ENCODE measurements around the gene EPHA6.
"Not testable (repeated sequence)": the region's sequence is repeated elsewhere in the genome, so short reads cannot be mapped to it uniquely, and the experiment has no call there.

Gene EPHA6

GRCh38 chr3:96960661-96961330, 146.4 kb downstream of the EPHA6 start:
- no peak overlapping the region for H3K9ac ChIP-seq (ENCODE audit: low read depth, low read length)
- H3K4me1 ChIP-seq (ENCODE audit: insufficient read depth, low read length): no peaks in the 10 kb centered on the region
- no peaks in the 10 kb centered on the region for H3K9me3 ChIP-seq (ENCODE audit: control insufficient read depth, insufficient read depth, low read length)
- no peaks in the 10 kb centered on the region for H3K36me3 ChIP-seq (ENCODE audit: insufficient read depth, low read length)

DNA sequence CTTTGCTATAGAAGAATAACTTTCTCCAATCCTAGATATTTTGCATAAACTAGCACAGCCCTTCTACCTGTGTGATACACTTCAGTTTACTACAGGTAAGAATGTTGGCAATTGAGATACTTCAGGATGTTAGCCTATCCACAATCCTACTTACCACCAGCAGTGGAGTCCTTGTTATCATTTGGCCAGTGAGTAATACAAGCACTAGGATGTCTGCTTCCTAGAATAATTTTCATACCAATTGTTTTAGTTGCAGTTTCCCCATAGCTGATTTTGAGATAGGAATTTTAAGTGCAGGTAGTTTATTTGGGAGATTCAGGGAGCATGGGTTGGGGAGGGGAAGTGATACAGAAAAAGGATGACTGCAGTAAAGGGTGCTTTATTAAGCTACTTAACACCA, 147.2 kb downstream of the EPHA6 start:
- no peaks in the 10 kb centered on the region for H3K4me1 ChIP-seq (ENCODE audit: insufficient read depth, low read length)
- no peaks in the 10 kb centered on the region for H3K36me3 ChIP-seq (ENCODE audit: insufficient read depth, low read length)
- H3K9me3 ChIP-seq (ENCODE audit: control insufficient read depth, insufficient read depth, low read length): no peaks in the 10 kb centered on the region
- no peak overlapping the region for H3K9ac ChIP-seq (ENCODE audit: low read depth, low read length)

DNA sequence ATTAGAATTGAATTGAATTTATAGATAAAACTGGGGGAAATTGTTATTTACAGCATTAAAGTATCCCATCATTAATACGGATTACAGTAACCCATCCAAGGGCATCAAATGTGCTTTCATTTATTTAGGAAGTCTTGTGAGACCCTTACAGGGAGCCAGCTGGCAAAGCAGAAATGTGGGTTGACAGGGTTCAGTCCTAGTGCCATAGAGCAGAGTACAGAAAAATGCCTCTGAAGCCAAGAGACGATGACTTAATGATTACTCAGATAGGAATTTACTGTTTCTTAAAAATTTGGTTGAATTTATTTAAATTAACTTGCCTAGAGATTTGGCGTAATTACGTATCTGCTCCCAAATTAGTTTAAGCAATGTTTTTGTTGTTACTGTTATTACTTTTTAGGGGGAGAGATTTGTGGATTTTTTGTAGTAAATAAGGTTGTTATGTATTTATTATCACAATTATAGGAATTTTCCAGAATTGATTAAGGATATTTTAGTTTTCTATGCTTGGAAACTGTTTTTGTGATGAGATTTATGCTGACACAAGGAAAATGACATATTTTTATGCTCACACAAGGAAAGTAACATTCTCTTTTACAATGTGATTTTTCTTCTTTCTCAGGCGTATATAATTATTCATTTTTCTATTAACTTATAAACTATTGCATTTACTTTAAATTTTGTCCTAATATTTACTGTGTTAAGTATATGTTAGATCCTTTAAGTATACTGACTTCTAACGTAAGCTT, 152.0 kb downstream of the EPHA6 start:
- no peak overlapping the region for H3K9ac ChIP-seq (ENCODE audit: low read depth, low read length)
- H3K9me3 ChIP-seq (ENCODE audit: control insufficient read depth, insufficient read depth, low read length): no peaks in the 10 kb centered on the region
- H3K4me1 ChIP-seq (ENCODE audit: insufficient read depth, low read length): no peaks in the 10 kb centered on the region
- no peaks in the 10 kb centered on the region for H3K36me3 ChIP-seq (ENCODE audit: insufficient read depth, low read length)

- Histone ChIP-seq H3K36me3 (ENCODE audit: insufficient read depth, low read length) (no peaks in the 10 kb centered on the region), H3K9ac (ENCODE audit: low read depth, low read length) (no peak overlapping the region), H3K4me1 (ENCODE audit: insufficient read depth, low read length) (no peaks in the 10 kb centered on the region), H3K9me3 (ENCODE audit: control insufficient read depth, insufficient read depth, low read length) (no peaks in the 10 kb centered on the region)
These were observed 155.8 kb downstream of the EPHA6 start for GRCh38 chr3:96970211-96970610.

DNA sequence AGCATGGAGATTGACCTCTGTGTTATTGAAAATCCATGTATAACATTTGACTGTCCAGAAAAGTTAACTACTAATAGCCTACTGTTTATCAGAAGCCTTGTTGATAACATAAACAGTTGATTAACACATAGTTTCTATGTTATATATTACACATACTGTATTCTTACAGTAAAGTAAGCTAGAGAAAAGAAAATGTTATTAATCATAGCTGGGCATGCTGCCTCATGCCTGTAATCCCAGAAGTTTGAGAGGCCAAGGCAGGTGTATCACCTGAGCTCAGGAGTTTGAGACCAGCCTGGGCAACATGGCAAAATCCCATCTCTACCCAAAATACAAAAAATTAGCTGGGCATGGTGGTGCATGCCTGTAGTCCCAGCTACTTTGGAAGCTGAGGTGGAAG, 163.3 kb downstream of the EPHA6 start:
- no peaks in the 10 kb centered on the region for H3K4me1 ChIP-seq (ENCODE audit: insufficient read depth, low read length)
- H3K9ac ChIP-seq (ENCODE audit: low read depth, low read length): no peak overlapping the region
- no peaks in the 10 kb centered on the region for H3K36me3 ChIP-seq (ENCODE audit: insufficient read depth, low read length)
- H3K9me3 ChIP-seq (ENCODE audit: control insufficient read depth, insufficient read depth, low read length): no peaks in the 10 kb centered on the region

GRCh38 chr3:96983716-96984115, 169.3 kb downstream of the EPHA6 start:
- H3K9ac ChIP-seq (ENCODE audit: low read depth, low read length); H3K9me3 ChIP-seq (ENCODE audit: control insufficient read depth, insufficient read depth, low read length); H3K36me3 ChIP-seq (ENCODE audit: insufficient read depth, low read length); H3K4me1 ChIP-seq (ENCODE audit: insufficient read depth, low read length): not testable (repeated sequence)

DNA sequence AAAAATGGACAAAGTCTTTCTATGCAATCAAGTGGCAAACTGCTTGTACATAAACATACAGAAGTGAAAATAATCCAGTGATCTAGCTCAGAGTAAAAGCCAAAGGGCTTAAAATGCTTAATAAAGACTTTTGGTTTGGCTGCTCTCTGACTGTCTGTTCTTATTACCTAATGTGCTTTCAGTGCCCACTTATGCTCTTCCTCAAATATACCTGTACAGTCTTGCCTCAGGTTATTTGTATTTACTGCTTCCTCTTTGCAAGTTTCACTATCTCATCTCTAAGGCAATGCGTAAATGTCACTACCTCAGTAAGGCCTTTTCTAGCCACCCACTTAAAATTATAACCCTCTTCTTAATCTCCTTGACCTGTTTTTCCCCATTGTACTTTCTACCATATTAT, 171.8 kb downstream of the EPHA6 start:
- Histone ChIP-seq H3K36me3 (ENCODE audit: insufficient read depth, low read length) (no peaks in the 10 kb centered on the region), H3K9ac (ENCODE audit: low read depth, low read length) (no peak overlapping the region), H3K4me1 (ENCODE audit: insufficient read depth, low read length) (no peaks in the 10 kb centered on the region), H3K9me3 (ENCODE audit: control insufficient read depth, insufficient read depth, low read length) (no peaks in the 10 kb centered on the region)

GRCh38 chr3:96991231-96991630, 176.8 kb downstream of the EPHA6 start:
- Histone ChIP-seq H3K9me3 (ENCODE audit: control insufficient read depth, insufficient read depth, low read length) (no peaks in the 10 kb centered on the region), H3K9ac (ENCODE audit: low read depth, low read length) (no peak overlapping the region), H3K4me1 (ENCODE audit: insufficient read depth, low read length) (no peaks in the 10 kb centered on the region), H3K36me3 (ENCODE audit: insufficient read depth, low read length) (no peaks in the 10 kb centered on the region)

DNA sequence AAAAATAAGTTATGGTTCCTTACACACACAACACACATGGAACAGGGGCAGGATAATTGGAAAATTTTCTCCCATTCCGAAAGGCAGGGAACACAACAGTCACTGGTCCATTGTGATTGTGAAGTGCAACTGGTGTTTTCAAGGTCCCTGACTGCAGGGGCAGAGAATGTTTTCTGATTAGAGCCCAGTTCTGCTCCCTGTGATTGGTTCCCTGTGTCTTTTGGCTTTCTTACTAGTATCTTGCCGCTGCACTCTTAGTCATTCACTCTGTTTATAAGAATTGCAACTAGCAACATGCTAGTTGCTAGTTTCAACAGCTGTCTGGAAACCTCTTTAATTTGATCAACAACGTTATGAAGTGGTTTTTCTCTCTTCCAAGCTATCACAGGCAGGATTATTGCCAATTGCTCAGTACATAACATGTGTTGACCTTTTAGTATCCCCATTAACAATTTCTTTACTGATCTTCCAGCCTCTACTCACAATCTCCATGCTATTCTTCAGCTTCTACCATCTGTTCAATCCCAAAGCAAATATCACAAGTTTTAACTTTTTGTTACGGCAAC, 177.5 kb downstream of the EPHA6 start:
- H3K4me1 ChIP-seq (ENCODE audit: insufficient read depth, low read length): no peaks in the 10 kb centered on the region

GRCh38 chr3:96994988-96995387, 180.6 kb downstream of the EPHA6 start:
- Histone ChIP-seq H3K36me3 (ENCODE audit: insufficient read depth, low read length) (no peaks in the 10 kb centered on the region), H3K4me1 (ENCODE audit: insufficient read depth, low read length) (no peaks in the 10 kb centered on the region), H3K9me3 (ENCODE audit: control insufficient read depth, insufficient read depth, low read length) (no peaks in the 10 kb centered on the region), H3K9ac (ENCODE audit: low read depth, low read length) (no peak overlapping the region)

More for the DNA sequence above, 177.5 kb downstream of the EPHA6 start:
- Histone ChIP-seq H3K9me3 (ENCODE audit: control insufficient read depth, insufficient read depth, low read length) (no peaks in the 10 kb centered on the region), H3K36me3 (ENCODE audit: insufficient read depth, low read length) (no peaks in the 10 kb centered on the region), H3K9ac (ENCODE audit: low read depth, low read length) (no peak overlapping the region)

- Histone ChIP-seq H3K9me3 (ENCODE audit: control insufficient read depth, insufficient read depth, low read length) (no peaks in the 10 kb centered on the region), H3K9ac (ENCODE audit: low read depth, low read length) (no peak overlapping the region), H3K36me3 (ENCODE audit: insufficient read depth, low read length) (no peaks in the 10 kb centered on the region)
These were observed 181.6 kb downstream of the EPHA6 start for GRCh38 chr3:96996009-96996408.

DNA sequence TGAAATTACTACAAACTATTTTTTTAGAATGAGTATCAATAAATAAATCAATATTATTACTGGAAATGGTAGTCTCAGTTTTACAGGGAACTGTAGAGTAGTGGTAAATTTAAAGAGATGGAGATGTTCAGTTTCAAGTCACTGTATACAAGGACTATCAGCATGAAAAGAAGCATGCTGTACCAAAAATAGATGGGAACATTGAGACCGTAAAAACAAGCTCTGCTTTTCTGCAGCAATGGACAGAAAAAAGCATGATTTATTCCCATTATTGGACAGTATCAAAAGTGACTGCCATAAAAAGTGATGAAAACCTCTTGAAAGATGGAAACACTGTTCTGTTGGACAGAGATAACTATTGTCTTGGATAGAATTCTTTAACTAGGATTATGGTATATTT, 187.2 kb downstream of the EPHA6 start:
- H3K9ac ChIP-seq (ENCODE audit: low read depth, low read length): no peak overlapping the region
- no peaks in the 10 kb centered on the region for H3K36me3 ChIP-seq (ENCODE audit: insufficient read depth, low read length)
- H3K4me1 ChIP-seq (ENCODE audit: insufficient read depth, low read length): no peaks in the 10 kb centered on the region
- H3K9me3 ChIP-seq (ENCODE audit: control insufficient read depth, insufficient read depth, low read length): no peaks in the 10 kb centered on the region

More at GRCh38 chr3:96996009-96996408, 181.6 kb downstream of the EPHA6 start:
- H3K4me1 ChIP-seq (ENCODE audit: insufficient read depth, low read length): no peaks in the 10 kb centered on the region

DNA sequence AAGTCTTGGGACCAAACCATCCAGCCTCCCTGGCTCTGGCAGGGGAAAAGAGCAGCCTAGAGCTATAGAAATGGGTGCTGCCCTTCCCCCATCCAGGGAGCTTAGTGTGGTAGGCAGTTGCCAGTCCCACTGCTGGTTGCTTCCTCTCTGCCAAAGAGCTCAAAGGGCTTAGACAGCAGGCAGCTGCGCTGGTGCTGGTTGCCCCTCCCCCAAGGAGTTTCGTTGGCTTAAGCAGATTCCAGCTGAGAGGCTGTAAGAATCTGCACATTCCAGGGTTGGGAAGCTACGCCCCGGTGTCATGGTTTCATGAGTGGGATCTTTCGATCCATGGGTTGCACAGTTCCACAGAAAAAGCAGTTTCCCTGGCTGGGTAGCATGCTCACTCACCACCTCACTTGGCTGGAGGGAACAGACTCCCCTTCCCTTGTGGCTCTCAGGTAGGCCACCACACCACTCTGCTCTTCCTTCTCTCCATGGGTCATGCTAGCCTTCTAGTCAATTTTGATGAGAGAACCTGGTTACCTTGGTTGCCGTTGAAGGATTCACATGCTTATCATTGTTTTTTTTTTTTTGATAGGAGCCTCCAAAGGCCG, 195.1 kb downstream of the EPHA6 start:
- Histone ChIP-seq H3K36me3 (ENCODE audit: insufficient read depth, low read length) (no peaks in the 10 kb centered on the region), H3K4me1 (ENCODE audit: insufficient read depth, low read length) (peaks cover 8% of the 10 kb centered on the region), H3K9ac (ENCODE audit: low read depth, low read length) (no peak overlapping the region), H3K9me3 (ENCODE audit: control insufficient read depth, insufficient read depth, low read length) (no peaks in the 10 kb centered on the region)

DNA sequence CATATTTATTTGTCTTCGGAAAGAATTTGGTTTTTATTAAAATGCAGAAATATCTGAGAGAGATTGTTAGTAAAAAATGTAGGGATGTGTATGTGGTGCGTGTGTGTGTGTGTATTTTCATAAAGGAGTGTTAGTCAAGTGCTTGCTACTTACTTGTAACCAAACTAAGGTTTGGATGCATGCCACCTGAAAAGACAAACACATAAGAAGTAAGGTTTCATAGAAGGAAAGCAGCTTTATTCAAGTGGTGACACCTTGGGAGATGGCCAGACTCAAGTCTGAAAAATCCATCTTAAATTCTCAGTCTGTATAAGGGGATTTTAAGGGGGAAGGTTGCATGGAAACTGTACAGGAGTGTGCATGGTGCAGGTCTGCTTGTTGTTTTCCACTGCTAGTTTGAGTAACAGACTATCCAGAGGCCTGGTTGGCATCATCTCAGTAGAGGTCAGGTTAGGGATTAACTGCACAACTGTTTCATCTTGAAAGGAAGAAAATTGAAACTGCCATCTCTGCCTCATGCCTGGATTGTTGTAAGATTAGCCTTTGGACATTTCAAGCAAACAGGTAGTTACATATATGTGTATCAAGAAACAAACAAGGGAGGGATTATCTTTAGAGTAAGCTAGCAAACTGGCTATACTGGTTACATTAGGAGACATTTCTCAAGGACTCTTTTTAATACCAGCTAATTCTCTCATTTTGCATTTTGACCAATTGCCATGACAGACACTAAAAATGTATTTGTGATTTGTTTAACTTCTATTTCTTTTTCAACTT, 196.7 kb downstream of the EPHA6 start:
- H3K4me1 ChIP-seq (ENCODE audit: insufficient read depth, low read length): peaks cover 8% of the 10 kb centered on the region

More for the DNA sequence above, 196.7 kb downstream of the EPHA6 start:
- H3K9me3 ChIP-seq (ENCODE audit: control insufficient read depth, insufficient read depth, low read length): no peaks in the 10 kb centered on the region
- no peaks in the 10 kb centered on the region for H3K36me3 ChIP-seq (ENCODE audit: insufficient read depth, low read length)
- H3K9ac ChIP-seq (ENCODE audit: low read depth, low read length): no peak overlapping the region
